NCI-H2107 treated with DMSO at 0.1 percent for 48 hours (cell line): ENCODE measurements around the gene CADM3.
A peak's percentile ranks its signal among the peaks of the same experiment; 100 is the strongest.

Experiments
- DNase-seq: peaks from one replicate; lab custom pipeline; 2025; ENCODE audit not compliant: unreplicated experiment; lab: John Stamatoyannopoulos, UW

The CADM3 gene

GRCh38 chr1:159172614-159173291 lies 1.3 kb downstream of the CADM3 start:
- DNase-seq: no peak

DNA sequence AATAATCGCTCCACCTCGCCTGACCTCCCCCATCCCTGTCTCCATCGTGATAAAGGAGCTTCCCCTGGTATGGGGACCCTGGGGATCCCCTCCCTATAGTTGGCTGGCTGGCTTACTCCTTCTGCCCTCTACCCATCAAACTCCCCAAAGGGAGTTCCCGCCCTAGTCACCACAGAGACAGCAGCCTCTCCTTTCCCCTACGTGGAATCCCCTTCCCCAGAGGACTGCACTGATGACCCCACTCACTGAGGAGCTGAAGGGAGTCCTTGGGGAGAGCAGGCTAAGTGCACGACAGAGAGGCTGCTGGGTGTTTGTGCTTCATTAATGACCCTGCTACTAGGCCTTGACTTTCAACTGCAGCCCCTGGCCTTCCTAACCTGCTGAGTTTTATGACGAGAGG lies 1.9 kb downstream of the CADM3 start:
- no peak for DNase-seq

- no peak for DNase-seq
Observed at GRCh38 chr1:159175571-159175970, 4.2 kb downstream of the CADM3 start.

GRCh38 chr1:159177272-159177907 lies 6.0 kb downstream of the CADM3 start:
- DNase-seq: no peak

DNA sequence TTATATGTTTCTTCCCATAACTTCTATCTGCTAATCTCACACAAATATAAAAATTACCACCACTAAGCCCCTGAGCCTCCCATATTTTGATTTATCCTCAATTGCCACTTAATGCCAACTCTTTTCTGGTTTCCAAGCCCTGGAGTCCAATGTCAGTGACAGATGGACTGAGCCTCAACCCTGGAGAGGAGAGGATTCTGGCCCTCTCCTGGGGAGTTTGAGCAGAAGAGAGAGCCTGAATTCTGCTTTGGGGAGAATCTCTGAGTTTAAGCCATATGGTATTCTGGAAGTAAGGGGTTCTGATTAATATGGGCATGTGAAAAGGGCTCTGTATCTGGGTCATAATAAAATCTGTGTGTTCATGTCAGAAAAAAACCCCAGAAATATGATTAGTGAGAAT lies 8.5 kb downstream of the CADM3 start:
- no peak for DNase-seq

- no peak for DNase-seq
Observed at GRCh38 chr1:159180516-159180915, 9.1 kb downstream of the CADM3 start.

GRCh38 chr1:159181328-159182024 lies 10.1 kb downstream of the CADM3 start:
- no peak for DNase-seq

DNA sequence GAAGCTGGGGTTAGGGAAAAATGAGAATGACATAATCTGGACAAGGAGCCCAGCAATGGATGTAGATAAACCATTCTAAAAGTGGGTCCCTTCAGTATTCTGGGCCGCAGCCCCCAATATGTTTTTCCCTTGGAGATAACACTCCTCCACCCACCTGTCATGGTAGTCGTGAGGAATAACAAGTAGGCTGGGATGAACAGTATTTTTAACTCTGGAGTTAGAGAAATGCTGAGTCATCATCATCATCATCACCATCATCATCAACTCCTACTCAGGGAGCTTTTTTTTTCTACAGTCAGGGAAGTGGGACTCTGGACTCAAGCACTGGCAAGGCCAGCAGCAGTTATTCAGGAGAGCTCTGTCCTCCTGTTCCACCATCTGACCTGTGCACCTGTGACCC lies 12.8 kb downstream of the CADM3 start:
- no peak for DNase-seq

- no peak for DNase-seq
Observed at GRCh38 chr1:159185121-159185520, 13.7 kb downstream of the CADM3 start.

DNA sequence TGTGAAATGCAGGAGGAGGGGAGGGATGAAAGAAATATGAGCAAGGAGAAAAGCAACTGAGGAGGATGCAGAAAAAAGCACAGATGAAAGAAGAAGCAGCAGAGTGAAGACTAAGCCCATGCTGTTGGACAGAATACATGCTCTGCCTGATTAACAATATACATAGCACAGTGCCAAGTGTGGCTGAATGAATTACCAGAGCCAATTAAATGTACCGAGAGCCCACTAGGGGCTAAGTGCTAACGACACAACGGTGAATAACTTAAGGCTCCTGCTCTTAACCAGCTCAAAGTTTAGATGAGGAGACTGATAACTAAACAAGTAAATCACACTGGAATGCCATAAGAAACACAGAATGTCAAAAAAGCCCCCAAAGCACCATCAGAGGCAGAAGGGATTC lies 15.6 kb downstream of the CADM3 start:
- no peak for DNase-seq

- DNase-seq: no peak
Observed at GRCh38 chr1:159187647-159188374, 16.4 kb downstream of the CADM3 start.

- DNase-seq: no peak
Observed at GRCh38 chr1:159188375-159188788, 17.0 kb downstream of the CADM3 start.

GRCh38 chr1:159190441-159190840 lies 19.0 kb downstream of the CADM3 start:
- DNase-seq: no peak

GRCh38 chr1:159196543-159196942 lies 25.1 kb downstream of the CADM3 start:
- no peak for DNase-seq

DNA sequence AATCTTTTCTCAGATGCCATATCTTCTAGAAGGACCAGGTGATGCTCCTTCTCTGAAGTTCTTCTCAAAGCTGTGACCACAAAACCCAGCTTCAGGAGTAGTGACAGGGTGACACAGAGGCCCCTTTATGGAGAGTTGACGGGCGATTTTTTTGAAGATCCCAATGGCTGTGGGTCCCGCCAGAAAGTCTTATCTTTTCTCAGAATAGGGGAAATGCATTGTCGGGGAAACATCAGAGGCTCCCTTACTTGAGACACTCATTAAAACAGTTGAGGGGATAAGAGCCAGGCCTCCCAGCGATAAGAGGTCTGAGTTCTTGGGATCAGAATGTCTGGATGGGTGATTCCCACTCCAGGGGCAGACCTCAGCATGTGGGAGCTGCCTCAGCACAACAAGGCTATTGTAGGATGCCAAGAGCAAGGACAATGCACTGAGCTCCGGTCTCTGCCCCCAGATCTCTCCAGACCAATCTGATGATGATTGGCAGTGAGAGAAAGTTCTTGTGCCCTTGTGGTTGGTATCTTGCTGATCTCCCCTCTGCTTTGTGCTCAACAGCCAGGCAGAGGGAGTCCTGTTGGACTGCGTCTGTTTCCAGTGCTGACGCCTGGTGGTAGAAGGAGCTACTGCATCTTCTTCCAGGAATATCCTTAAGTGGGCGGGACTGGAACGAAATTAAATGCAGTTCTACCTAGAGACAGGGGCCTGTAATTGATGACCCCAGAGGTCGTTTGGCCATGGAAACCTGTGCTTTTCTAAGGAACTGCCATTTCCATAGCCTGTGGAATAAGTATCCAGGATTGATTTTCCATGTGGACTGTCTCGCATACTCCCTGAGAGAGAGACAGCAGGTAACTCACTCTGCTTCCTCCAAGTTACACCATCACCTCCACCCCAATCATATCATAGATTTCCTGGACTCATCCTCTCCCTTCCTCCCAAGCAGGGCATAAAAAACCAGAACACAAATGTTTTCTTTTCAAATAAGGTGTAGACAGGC lies 26.4 kb downstream of the CADM3 start:
- peak; percentile 18 for DNase-seq

- no peak for DNase-seq
Observed at GRCh38 chr1:159199901-159200300, 28.5 kb downstream of the CADM3 start.

- DNase-seq: no peak
Observed at GRCh38 chr1:159200769-159201168, 29.4 kb downstream of the CADM3 start.

- no peak for DNase-seq
Observed at GRCh38 chr1:159201642-159202041, 30.2 kb downstream of the CADM3 start.

DNA sequence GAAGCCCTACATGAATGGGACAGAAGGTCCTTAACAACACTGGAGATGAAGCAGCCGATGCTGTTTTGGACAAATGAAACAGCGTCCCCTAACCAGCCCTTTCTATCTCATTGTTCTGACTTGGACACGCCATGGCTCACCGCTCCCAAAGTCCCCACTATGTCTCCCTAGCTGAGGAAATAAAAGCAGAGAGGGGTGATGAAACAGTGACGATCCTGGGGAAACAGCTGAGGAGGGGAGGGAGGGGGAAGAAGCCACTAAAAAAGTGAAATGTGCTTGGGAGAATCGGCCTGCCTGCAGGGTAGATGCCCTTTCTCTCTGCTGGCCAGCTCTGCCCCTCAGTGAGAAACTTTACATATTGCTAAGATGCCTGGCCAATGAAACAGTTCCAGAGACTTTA lies 32.2 kb downstream of the CADM3 start:
- DNase-seq: no peak
